DMS79 treated with DMSO at 0.1 percent for 48 hours (cell line): ENCODE data around the gene SPEM1.

Experiments used
- DNase-seq: peaks from one replicate; lab custom pipeline; 2025; lab: John Stamatoyannopoulos, UW

SPEM1 gene

DNA sequence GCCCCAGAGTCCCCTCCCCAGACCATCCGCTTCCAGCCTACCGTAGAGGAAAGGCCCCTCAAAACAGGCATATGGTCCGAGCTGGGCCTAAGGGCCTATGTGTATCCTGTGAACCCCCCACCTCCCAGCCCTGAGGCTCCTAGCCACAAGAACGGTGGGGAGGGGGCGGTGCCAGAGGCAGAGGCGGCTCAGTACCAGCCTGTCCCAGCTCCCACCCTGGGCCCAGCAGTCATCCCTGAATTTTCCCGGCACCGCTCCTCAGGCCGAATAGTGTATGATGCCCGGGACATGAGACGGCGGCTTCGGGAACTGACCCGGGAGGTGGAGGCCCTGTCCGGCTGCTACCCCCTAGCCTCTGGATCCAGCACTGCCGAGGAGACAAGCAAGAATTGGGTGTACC lies 1.1 kb downstream of the SPEM1 start:
- no peak for DNase-seq

GRCh38 chr17:7423679-7424078 lies 3.6 kb downstream of the SPEM1 start:
- no peak for DNase-seq

- DNase-seq, result no peak
Measured at GRCh38 chr17:7425316-7425715, 5.2 kb downstream of the SPEM1 start, which contains the start of gene SPEM2. Gene SPEM2 (plus strand): TSS chr17:7425616. CDS start chr17:7425689, 73 bp downstream.

DNA sequence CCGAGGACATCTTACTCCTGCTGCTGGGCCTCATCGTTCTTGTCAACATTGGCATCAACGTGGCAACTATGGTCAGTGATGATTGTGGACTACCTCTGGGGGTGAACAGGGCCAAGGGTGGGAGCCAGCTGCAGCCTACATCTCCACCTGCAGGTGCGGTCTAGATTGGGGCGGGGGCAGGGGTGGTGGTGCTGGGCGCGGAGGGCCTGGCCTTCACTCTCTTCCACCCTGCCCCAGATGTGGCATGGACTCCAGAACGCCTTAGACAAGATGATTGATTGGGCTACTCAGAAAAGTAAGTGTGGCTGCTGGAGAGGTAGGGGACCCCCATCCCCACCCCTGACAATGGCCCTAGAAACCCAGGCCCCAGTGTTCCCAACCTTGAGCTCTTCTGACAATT lies 5.6 kb downstream of the SPEM1 start:
- no peak for DNase-seq

DNA sequence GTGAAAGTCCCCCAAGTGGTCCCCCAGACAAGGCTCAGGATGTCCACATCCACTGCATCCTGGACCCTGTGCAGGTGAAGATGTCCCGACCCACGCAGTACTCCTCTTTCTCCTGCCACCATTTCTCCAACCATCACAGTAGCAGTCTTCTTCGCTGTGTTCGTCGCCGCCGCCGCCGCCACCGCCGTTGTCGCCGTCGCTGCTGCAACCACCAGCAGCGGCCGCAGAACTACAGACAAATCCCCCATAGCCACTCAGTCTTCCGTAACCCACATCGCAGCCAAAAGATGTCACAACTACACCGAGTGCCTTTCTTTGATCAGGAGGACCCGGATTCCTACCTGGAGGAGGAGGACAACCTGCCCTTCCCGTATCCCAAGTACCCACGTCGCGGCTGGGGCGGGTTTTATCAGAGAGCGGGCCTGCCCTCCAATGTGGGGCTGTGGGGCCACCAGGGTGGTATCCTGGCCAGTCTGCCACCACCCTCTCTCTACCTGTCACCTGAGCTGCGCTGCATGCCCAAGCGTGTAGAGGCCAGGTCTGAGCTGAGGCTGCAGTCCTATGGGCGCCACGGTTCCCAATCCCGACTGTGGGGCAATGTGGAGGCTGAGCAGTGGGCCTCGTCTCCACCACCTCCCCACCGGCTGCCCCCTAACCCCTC lies 6.2 kb downstream of the SPEM1 start:
- no peak for DNase-seq

GRCh38 chr17:7426896-7427489 lies 6.9 kb downstream of the SPEM1 start:
- DNase-seq, result no peak

- no peak for DNase-seq
Measured at GRCh38 chr17:7427549-7427948, 7.4 kb downstream of the SPEM1 start.

DNA sequence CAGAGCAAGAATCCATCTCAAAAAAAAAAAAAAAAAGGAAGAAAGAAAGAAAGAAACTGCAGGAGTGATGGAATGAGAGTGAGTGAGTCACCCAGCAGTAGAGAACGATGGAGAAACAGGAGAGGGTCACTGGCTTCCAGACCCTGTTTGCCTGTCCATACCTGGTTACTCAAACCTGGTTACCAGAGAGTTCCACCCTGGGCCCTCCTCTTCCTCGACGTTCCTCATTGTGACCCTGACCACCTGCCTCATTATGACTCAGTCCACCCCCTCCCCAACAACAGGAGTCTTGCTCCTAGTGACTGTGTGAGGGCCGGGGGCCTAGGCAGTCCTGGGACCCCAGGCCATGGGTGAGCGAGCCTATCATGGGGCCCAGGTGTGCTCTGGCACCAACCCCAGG lies 8.4 kb downstream of the SPEM1 start, which contains the start of gene SPEM3:
Gene SPEM3, plus strand, starts transcription at position 301 of the 400 bp plus-strand sequence. Its CDS starts 46 bp downstream, at position 347.
- no peak for DNase-seq

DNA sequence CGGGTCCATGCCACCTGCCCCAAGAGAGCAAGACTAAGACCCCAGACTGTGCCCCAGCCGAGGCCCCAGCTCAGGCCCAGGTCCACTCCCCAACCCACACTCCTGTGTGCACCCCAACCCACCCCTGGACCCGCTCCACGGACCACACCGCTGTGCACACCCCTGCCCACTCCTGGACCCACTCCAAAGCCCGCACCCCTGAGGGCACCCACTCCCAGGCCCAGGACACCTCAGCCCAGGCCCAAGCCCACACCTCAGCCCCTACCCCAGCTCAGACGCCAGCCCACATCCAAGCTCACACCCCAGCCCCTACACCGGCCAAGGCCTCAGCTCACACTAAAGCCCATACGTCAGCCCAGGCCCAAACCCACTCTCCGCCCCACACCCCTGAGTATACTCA lies 9.6 kb downstream of the SPEM1 start:
- DNase-seq, result no peak

DNA sequence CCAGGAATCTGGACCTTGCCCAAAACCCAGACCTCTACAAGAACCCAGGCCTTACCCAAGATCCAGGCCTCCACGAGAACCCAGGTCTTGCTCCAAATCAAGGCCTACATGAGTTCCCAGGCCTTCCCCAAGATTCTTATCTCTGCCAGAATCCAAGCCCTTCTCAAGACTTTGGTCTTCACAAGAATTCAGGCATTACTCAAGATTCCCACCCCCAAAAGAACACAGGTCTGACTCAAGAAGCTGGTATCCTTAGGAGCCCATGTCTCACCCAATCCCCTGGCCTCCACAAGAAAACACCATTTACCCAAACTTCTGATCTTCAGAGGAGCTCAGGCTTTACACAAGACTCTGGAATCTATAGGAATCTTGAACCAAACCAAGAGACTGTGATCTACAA lies 11.1 kb downstream of the SPEM1 start:
- no peak for DNase-seq

GRCh38 chr17:7432296-7432695 lies 12.2 kb downstream of the SPEM1 start:
- DNase-seq, result no peak

GRCh38 chr17:7435676-7436555 lies 15.8 kb downstream of the SPEM1 start:
- DNase-seq, result peak; percentile 19

GRCh38 chr17:7436556-7437368 lies 16.6 kb downstream of the SPEM1 start:
- peak; percentile 59 for DNase-seq

DNA sequence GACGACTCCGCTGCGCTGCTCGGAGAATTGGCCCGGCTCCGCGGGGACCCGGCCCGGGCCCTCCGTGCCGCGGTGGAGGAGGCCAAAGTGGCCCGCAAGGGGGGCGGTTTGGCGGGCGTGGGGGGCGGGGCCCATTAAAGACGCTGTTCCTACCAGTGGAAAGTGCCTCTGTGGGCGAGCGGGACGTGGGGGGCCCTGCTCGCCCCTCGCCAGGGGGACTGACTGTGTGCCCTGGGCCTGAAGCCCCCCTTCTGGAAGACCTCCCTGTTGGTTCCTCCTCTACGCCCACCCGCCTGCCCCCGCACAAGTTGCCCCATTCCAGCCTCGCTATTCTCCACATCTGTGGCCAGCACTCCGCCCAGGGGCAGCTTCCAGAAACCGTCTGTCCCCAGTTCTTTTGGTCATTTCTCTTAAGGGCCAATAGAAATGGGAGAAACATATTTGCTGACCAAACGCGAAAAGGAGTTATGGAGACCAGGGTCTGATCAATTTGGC lies 17.3 kb downstream of the SPEM1 start:
- no peak for DNase-seq

GRCh38 chr17:7437950-7438614 lies 18.0 kb downstream of the SPEM1 start:
- DNase-seq, result no peak

GRCh38 chr17:7438656-7439460 lies 18.7 kb downstream of the SPEM1 start:
- no peak for DNase-seq

- DNase-seq, result no peak
Measured at GRCh38 chr17:7439462-7440112, 19.5 kb downstream of the SPEM1 start, which contains the start of gene FGF11. Gene FGF11 (plus strand): TSS chr17:7439512. CDS start chr17:7439621, 109 bp downstream.

- peak; percentile 87 for DNase-seq
Measured at GRCh38 chr17:7440113-7440833, 20.1 kb downstream of the SPEM1 start.

DNA sequence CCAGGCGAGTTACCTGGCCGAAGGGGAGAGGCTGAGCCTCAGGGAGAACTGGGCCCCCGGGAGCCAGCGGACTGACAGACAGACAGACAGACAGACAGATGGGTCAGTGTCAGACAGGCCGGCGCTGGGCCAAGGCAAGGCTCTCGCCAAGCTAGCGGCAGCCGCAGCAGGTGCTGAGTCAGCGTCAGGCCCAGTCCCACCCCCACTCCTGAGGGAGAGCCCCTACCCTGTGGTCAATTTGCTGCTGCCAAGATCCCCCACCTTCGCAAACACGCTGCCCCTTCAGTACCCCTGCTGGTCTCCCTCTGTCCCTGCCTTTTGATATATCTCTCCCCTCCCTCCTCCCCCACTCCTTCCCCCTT lies 20.7 kb downstream of the SPEM1 start:
- DNase-seq, result peak; percentile 77
